ENCODE results near the gene CDC25B.
"Not testable (repeated sequence)": the region's sequence is repeated elsewhere in the genome, so short reads cannot be mapped to it uniquely, and the experiment has no call there.

The CDC25B gene

DNA sequence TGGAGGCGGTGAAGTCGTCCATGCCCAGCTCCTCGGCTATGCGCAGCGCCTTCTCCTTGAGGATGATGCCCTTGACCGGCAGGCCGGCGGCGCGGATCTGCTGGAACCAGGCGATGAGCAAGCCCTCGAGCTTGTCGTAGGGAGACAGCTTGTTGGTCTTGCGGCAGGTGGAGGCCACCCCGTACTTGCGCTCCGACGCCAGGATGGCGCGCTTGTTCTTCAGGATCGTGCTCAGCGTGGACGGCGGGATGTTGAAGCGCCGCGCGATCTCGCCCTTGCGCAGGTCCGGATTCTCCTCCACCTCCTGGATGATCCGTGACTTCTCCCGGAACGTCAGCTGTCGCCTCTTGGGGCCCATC, 10.0 kb upstream of the CDC25B start:
- peak; percentile 21 to 42 for DNase-seq

DNA sequence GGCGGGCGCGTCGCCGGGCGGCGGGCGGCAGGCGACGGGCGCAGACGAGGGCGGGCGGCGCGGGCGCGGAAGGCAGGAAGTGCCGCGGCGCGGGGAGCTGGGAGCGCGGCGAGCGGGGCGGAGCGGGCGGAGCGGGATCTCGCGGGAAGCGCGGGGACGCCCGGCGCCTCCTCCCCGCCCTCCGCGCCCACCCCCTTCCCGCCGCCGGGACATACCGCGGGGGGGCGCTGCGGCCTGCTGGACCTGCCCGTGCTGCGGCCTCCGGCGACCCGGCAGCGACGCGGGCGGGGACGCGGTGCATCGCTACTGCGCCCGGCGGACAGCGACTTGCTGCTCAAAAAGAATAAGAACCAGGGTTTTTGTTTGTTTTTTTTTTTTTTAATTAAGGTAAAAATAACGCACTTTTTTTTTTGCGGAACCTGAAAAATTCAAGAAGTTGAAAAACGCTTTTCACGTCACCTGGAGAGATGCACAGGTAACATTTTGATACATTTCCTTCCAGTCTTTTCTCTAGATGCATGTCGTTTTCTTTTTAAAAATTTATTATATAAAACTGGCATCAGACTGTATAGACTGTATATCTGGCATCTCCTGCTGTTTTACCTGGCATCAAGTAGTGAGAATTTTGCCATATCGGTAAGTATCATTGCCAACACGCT, 9.3 kb upstream of the CDC25B start, which contains the start of gene CENPB:
Gene CENPB (minus strand): TSS at position 76 of the 659 bp plus-strand sequence. CDS start 257 bp downstream, outside the sequence.
- DNase-seq, result peak; percentile 70 to 72

DNA sequence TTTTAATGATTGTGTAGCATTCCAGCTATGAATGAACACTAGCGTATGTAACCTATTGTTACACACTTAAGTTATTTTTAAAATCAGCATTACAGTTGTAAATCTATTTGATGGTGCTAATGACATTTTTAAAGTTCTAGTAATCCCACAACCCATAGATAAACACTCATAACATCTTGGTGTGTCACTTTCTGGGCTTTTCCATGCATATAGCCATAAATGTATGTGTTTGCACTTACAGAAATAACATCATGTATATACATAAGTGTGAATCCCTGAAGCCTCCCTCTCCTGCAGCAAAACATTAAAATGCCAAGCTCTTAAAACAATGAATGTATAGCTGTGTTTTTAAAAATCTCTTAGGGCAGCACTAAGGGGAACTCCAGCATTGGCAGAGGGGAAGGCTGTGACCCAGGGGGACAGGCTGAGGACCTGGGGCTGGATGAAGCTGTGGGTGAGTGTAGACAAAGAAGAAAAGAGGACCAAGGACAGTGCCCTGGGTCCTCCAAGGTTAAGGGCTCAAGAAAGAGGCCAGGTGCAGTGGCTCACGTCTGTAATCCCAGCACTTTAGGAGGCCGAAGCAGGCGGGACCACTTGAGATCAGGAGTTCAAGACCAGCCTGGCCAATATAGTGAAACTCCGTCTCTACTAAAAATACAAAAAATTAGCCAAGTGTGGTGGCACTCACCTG, 8.6 kb upstream of the CDC25B start:
- no peak for DNase-seq

DNA sequence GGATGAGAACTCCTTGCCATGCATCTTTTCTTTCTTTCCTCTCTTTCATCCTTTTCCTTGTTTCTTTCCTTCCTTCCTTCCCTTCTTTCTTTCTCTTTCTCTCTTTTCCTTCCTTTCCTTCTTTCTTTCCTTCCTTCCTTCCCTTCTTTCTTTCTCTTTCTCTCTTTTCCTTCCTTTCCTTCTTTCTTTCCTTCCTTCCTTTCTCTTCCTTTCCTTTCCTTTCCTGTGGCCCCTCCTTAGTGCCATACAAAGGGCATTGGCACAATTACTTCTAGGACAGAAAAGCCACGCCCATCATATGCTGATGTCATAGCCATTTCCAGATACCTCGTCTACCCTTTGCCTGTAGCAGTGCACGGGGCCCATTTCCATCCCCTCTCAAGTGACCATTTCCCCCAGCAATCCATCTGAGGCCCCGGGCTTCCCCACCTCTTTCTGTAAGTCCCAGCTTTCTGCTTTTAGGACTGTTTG, 7.4 kb upstream of the CDC25B start:
- DNase-seq, result no peak

DNA sequence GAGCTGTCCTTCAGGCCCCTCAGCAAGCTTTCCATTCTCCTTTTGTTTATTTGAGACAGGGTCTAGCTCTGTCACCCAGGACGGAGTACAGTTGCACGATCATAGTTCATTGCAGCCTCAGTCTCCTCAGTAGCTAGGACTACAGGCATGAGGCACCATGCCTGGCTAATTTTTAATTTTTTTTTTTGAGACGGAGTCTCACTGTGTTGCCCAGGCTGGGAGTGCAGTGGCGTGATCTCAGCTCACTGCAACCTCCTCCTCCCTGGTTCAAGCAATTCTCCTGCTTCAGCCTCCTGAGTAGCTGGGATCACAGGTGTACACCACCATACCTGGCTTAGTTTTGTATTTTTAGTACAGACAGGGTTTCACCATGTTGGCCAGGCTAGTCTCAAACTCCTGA, 6.9 kb upstream of the CDC25B start:
- DNase-seq, result not testable (repeated sequence)

DNA sequence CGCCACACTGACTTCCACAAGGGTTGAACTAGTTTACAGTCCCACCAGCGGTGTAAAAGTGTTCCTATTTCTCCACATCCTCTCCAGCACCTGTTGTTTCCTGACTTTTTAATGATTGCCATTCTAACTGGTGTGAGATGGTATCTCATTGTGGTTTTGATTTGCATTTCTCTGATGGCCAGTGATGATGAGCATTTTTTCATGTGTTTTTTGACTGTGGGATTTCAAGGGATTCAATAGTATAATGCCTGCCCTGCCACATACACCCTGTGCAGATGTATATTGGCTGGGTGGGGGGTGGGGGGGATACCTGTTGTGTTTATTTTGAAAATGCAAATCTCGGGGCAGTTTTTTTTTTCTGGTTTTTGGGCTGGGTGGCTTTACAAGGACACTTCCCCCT, 1.9 kb upstream of the CDC25B start:
- not testable (repeated sequence) for DNase-seq

DNA sequence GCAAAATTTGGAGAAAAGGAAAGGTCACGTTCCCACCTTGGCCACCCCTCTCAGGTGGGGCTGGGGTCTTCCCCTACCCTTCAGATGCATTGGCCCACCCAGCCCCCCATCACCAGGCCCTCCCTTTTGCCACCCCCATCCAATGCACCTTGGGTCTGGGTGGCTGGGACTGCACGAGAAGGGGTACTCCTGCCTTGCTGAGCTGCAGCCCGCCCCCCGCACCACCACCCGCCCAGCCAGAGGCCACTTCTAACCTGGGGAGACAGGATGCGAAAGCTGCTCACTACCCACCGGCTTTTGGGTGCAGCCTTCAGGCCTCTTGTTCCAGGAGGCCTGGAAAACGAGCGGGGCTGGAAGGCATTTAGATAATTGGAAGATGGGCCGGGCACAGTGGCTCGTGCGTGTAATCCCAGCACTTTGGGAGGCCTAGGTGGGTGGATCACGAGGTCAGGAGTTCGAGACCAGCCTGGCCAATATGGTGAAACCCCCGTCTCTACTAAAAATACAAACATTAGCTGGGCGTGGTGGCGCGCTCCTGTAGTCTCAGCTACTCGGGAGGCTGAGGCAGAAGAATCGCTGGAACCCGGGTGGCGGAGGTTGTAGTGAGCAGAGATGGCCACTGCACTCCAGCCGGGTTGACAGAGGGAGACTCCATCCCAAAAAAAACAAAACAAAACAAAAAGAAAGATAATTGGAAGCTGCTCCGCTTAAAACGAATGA, 1.2 kb upstream of the CDC25B start:
- DNase-seq, result no peak

DNA sequence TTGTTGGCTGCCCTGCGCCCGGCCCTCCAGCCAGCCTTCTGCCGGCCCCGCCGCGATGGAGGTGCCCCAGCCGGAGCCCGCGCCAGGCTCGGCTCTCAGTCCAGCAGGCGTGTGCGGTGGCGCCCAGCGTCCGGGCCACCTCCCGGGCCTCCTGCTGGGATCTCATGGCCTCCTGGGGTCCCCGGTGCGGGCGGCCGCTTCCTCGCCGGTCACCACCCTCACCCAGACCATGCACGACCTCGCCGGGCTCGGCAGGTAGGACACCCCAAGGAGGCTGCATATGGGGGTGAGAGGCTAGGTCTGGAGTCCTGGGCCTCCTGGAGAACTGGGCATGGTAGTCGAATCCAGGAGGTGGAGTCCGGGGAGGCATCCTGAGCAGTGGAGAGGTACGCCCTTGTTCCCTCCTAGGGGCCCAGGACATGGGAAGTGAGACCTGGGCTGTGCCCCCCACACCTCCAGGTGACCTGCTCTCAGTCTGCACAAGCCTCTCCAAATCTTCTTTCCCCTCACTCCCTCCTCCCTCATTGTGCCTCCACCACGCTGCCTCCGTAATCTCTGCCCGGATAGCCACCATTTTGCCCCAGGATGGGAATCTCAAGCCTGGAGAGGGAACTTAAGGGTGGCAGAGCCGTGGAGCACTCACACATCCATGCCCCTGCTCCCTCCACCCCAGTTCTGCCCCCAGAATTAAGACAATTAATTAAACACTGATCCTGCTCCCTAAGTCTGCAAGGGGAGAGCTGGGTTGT, 541 bp downstream of the CDC25B start:
- DNase-seq, result no peak

DNA sequence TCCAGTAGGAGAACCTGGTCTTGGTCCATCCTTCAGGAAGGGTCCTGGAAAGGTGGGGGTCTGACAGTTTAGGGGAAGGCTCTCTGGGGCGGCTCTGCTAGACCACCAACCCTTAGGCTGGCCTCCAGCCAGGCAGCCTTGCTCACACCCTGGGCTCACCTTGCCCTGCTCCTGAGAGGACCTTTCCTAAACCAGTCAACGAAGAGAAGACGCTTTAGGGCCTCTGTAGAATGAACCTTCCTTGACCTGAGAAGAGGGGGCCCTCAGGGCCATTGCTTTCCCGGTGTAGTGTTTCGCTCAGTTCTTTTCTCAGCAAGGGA, 1.1 kb downstream of the CDC25B start:
- no peak for DNase-seq

DNA sequence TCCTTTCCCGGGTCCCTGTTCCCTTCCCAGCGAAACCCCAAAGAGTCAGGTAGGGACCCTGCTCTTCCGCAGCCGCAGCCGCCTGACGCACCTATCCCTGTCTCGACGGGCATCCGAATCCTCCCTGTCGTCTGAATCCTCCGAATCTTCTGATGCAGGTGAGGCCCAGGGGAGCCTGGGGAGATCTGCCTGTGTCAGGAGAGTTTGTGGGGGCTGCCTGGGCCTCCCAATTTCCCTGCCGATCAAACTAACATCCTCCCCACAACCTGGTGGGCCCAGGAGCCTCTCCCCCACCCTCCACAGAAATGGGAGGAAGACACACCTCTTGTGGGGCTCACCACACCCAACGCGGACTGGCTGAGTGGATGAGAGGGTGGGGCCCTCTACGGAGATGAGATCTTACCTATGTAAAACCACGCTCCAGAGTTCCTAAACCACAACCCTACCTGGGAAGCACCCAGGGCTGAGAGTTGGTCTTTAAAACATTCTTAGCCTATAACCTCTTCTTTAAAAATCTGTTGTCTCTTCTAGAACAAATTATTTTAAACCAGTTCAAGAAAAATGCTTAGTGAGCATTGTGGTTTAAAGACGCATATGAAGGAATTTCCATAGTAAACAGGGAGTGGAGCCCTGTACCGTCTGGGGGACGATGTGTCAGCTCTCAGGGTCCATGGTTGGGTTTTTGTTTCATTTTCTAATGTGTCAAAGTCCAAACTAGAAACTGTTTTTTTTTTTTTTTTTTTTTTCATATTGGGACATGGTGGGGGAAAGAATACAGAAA, 1.7 kb downstream of the CDC25B start:
- no peak for DNase-seq

DNA sequence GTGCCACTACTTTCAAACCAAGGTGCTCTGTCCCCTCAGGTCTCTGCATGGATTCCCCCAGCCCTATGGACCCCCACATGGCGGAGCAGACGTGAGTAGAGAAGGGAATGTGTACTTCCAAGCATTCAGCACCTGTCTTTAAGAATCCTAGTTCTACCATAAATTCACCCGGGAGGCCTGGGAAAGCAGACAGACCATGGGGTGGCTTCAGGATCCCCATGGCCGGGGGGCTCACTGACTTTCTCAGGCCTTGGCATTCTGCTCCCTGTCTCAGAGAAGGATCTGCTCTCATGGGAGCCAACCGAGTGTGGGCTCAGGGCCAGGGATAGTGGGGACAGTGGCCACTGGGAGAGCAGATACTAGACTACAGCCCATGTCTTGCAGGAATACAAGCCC, 2.3 kb downstream of the CDC25B start:
- no peak for DNase-seq

DNA sequence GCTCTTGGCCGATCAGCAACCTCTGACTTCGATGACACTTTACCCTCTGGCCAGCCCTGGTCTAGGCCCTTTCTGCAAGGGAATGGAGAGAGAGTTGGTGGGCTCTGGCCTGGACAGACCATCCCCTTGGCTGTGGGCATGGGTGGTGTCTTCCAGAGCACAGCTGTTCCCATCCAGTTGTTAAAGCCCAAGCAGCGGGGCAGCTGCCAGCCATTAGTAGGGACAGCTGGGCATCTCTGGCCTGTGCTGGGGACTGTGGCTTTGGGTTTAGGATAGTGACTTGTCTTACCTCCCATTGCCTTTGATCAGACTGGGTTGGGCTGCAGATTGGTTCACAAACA, 2.8 kb downstream of the CDC25B start:
- DNase-seq, result no peak

DNA sequence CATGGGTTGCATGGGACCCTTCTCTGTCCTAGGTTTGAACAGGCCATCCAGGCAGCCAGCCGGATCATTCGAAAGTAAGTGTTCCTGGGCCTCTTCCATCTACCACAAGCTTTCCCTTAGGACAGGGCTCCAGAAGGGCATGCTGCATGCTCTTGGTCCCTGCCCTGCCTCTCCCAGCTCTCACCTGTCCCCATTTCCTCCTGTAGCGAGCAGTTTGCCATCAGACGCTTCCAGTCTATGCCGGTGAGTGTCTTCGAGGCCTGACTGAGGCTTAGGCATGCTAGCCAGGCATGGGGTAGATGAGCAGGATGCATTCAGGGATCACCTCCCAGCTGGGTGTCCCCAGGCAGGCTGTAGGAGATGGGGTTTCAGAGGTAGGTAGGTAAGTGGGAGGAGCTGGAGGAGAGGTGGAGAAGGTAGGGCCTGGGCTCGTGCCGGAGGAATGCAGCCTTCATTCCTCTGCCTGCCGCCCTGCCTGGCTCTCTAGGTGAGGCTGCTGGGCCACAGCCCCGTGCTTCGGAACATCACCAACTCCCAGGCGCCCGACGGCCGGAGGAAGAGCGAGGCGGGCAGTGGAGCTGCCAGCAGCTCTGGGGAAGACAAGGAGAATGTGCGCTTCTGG, 4.3 kb downstream of the CDC25B start:
- no peak for DNase-seq

DNA sequence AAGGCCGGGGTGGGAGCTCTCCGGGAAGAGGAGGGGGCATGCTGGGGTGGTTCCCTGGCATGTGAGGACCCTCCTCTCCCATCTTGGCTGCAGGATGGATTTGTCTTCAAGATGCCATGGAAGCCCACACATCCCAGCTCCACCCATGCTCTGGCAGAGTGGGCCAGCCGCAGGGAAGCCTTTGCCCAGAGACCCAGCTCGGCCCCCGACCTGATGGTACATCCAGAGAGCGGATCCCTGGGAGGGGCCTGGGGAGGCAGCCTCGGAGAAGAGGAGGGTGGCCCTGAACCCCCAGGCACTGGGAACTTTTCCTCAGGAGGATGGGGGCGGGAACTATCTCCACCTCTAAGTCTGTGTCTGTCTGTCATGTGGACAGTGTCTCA, 4.8 kb downstream of the CDC25B start:
- no peak for DNase-seq

DNA sequence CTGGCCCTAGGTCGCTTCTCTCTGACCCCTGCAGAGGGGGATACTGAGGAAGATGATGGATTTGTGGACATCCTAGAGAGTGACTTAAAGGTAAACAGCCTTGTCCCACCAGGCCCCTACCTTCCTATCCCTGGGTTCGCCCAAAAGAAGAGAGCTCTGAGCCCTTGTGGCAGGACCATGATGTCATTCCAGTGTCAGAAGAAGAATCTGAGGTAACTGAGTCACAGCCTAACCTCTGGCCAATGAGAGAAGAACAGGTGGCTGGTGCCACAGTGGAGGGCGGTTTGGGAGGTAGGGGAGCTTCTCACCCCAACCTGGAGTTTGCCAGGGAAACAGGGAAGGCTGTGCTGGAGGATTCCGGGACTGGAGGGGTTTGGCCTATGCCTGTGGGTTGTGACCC, 5.2 kb downstream of the CDC25B start:
- DNase-seq, result no peak

DNA sequence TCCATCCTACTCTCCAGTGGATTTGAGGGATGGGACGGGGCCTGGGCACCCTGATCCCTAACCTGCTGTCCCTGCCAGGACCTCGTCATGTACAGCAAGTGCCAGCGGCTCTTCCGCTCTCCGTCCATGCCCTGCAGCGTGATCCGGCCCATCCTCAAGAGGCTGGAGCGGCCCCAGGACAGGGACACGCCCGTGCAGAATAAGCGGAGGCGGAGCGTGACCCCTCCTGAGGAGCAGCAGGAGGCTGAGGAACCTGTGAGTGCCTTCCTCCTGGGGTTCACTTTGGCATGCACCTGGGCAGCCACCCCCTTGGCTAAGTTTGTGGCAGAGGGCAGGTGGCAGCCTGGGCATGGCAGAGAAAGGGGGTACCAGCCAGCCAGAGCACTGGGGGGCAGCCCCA, 5.7 kb downstream of the CDC25B start:
- DNase-seq, result no peak

DNA sequence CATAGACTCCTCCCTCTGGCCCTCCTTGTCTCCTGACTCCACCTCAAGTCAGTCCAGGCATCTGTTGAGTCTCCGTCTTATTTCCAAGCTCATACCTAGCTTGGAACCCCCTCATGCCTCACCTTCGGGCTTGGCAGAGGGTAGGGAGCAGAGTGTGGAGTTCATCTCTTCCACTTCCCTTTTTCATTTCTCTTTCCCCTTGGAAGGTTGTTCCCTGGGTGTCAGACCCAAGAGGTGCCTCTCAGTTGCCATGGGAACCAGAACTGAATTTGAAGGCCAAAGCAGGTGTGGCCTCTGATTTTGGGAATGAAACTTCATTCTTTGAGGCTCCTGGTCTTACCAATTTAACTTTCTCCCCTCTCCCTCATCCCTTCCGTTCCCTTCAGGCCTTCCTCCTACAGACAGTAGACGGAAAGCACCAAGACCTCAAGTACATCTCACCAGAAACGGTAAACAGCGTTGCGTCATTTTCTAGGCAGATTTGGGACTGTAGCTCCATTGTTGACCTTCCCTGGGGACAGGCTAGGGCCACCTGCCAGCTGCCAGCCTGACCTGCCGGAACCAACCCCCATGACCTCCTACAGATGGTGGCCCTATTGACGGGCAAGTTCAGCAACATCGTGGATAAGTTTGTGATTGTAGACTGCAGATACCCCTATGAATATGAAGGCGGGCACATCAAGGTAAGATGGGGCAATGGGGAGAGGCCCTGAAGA, 6.6 kb downstream of the CDC25B start:
- DNase-seq, result no peak

DNA sequence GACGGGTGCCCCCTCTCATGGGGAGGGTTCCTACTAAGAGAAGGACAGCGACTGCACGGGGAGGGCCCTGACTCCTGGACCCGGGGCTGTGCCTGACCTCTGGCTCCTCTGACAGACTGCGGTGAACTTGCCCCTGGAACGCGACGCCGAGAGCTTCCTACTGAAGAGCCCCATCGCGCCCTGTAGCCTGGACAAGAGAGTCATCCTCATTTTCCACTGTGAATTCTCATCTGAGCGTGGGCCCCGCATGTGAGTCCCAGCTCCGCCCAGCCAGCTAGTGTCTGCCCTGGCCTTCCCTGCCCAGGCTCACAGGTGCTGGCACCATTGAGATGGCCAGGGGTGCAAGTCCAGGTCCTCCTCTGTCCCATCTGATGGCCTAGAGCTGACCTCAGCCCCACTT, 7.2 kb downstream of the CDC25B start:
- DNase-seq, result no peak

DNA sequence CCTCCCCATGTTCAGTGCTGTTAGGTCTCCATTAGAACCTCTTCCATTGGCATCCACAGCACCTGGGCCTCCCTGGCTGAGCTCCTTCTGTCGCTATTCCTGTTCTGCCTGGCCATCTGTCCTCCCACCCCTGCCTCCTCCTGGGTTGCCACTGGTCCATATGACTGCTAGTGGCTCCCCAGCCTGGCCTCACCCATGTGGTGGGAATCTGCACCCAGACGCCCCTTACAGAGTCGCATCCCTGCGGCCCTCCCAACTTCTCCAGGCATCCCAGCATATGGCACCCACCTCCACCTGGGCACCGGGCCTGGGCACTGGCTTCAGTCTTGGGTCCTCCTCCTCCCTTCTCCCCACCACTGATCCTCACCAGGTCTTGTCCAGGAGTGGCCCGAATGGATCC, 7.7 kb downstream of the CDC25B start:
- no peak for DNase-seq

DNA sequence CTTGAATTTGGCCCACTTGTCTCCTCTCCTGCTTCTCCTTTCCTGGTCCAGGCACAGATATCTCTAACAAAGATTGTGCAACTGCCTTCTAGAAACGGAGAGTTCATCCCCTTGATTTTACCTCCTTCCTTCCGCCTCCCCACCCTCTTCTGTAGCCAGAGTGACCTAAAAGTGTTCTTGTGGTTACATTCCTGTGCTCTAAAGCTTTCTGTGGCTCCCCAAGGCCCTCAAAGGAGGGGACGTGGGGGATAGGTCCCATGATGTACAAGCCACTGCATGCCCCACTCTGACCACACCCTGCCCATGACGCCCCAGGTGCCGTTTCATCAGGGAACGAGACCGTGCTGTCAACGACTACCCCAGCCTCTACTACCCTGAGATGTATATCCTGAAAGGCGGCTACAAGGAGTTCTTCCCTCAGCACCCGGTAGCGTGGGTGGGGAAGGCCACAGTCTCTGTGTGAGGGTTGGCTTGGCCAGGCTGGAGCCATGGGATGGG, 8.2 kb downstream of the CDC25B start:
- no peak for DNase-seq

DNA sequence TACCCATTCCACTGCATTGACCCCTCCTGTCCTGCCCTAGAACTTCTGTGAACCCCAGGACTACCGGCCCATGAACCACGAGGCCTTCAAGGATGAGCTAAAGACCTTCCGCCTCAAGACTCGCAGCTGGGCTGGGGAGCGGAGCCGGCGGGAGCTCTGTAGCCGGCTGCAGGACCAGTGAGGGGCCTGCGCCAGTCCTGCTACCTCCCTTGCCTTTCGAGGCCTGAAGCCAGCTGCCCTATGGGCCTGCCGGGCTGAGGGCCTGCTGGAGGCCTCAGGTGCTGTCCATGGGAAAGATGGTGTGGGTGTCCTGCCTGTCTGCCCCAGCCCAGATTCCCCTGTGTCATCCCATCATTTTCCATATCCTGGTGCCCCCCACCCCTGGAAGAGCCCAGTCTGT, 8.7 kb downstream of the CDC25B start:
- DNase-seq, result no peak

DNA sequence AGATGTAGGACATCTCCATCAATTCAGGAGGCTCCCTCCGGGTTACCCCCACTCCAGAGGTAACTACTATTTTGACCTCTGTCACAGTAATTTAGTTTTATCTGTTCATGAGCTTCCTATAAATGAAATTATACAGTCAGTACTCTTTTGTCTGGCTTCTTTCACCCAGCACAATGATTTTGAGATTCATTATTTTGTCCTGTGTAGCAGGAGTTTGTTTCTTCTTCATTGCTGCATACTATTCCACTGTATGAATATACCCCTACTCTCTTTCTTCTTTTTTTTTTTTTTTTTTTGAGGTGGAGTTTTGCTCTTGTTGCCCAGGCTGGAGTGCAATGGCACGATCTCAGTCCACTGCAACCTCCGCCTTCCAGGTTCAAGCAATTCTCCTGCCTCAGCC, 12.4 kb downstream of the CDC25B start:
- no peak for DNase-seq

All from Kasumi-1 (cell line).